Measurements from ENCODE around the gene C1orf21.

DNA sequence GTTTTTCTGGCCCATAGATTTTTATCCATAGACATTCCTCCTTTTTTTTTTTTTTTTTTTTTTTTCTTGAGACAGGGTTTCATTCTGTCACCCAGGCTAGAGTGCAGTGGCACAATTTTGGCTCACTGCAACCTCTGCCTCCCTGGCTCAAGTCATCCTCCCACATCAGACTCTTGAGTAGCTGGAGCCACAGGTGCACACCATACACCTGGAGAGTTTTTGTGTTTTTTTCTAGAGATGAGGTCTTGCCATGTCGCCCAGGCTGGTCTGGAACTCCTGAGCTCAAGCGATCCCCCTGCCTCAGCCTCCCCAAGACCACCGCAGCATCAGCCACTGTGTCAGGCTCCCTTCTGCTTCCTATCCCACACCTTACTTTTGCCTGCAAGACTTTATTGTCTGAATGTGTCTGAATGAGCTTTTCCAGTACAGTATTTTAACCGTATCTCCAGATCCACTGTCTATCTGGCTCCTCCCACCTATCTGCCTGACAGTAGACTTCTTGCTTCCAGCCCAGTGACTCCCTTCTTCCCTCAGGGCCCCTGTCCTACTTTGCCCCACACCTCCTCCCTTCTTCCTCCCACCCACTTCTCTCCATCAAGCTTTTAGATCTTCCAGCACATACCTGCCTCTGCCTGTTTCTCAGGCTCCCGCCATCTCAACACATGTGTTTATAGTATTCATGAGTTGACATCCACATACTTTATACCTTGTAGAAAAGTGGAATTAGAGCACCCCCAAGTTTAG, 6.1 kb downstream of the C1orf21 start:
- no peak for TF ChIP-seq ARNT (IDR thresholded peaks at IDR 0.05)
- no peak for TF ChIP-seq FOXK2 (IDR thresholded peaks at IDR 0.05)

Measured in HEK293T (cell line).